Keratinocyte (primary cell): ENCODE measurements around the gene LTBP2.

Experiments used
- CTCF ChIP-seq, 3 experiments: IDR thresholded peaks in 1 of 3; conservative IDR thresholded peaks in 1 of 3; optimal IDR thresholded peaks in 1 of 3; 2 replicates in 2 of 3; 3 replicates in 1 of 3; pipeline versions ENCODE3 to v1.5.1; 2011; ENCODE audit warnings: low read length in 3 of 3, mild to moderate bottlenecking in 3 of 3, moderate library complexity in 2 of 3, control low read depth in 1 of 3, inconsistent platforms in 1 of 3; ENCODE audit not compliant: insufficient read depth in 2 of 3; ENCODE audit errors: extremely low read depth in 1 of 3
- EZH2 ChIP-seq: IDR thresholded peaks from one replicate; pipeline ENCODE4 v1.6.1; 2012; ENCODE audit warnings: inconsistent platforms, mild to moderate bottlenecking, low read length, moderate library complexity

GRCh38 chr14:74463697-74464096 lies 148.3 kb downstream of the LTBP2 start:
- no peak for TF ChIP-seq CTCF (optimal IDR thresholded peaks at IDR 0.05 in 1 of 3, IDR thresholded peaks at IDR 0.05 in 1 of 3, conservative IDR thresholded peaks at IDR 0.05 in 1 of 3; ENCODE audit: extremely low read depth in 1 of 3, insufficient read depth in 2 of 3, low read length in 3 of 3)
- no peak for TF ChIP-seq EZH2
